Measurements from ENCODE around the gene EZH2.

Gene EZH2

GRCh38 chr7:148912758-148913541, 28.9 kb upstream of the EZH2 start:
- no peak for DNase-seq (ENCODE audit: low read depth)
- no peak overlapping the region for H3K4me3 ChIP-seq (replicated peaks; ENCODE audit: low read depth, low read length)
- no peak for TF ChIP-seq CTCF (IDR thresholded peaks at IDR 0.05; ENCODE audit: low read length, missing control alignments)

- no peak overlapping the region for H3K4me3 ChIP-seq (replicated peaks; ENCODE audit: low read depth, low read length)
- TF ChIP-seq CTCF (IDR thresholded peaks at IDR 0.05; ENCODE audit: low read length, missing control alignments), result no peak
- no peak for DNase-seq (ENCODE audit: low read depth)
Observed at GRCh38 chr7:148912151-148912550, 28.1 kb upstream of the EZH2 start.

- TF ChIP-seq CTCF (IDR thresholded peaks at IDR 0.05; ENCODE audit: low read length, missing control alignments), result no peak
- DNase-seq (ENCODE audit: low read depth), result no peak
- no peak overlapping the region for H3K4me3 ChIP-seq (replicated peaks; ENCODE audit: low read depth, low read length)
Observed at GRCh38 chr7:148911626-148912025, 27.5 kb upstream of the EZH2 start.

GRCh38 chr7:148909568-148909967, 25.5 kb upstream of the EZH2 start:
- H3K4me3 ChIP-seq (replicated peaks; ENCODE audit: low read depth, low read length), result no peak overlapping the region
- no peak for TF ChIP-seq CTCF (IDR thresholded peaks at IDR 0.05; ENCODE audit: low read length, missing control alignments)
- DNase-seq (ENCODE audit: low read depth), result no peak

GRCh38 chr7:148906707-148907498, 22.8 kb upstream of the EZH2 start:
- DNase-seq (ENCODE audit: low read depth), result no peak
- H3K4me3 ChIP-seq (replicated peaks; ENCODE audit: low read depth, low read length), result no peak overlapping the region
- TF ChIP-seq CTCF (IDR thresholded peaks at IDR 0.05; ENCODE audit: low read length, missing control alignments), result no peak

GRCh38 chr7:148905093-148905666, 21.1 kb upstream of the EZH2 start:
- no peak for TF ChIP-seq CTCF (IDR thresholded peaks at IDR 0.05; ENCODE audit: low read length, missing control alignments)
- H3K4me3 ChIP-seq (replicated peaks; ENCODE audit: low read depth, low read length), result no peak overlapping the region
- no peak for DNase-seq (ENCODE audit: low read depth)

Data from fibroblast of pulmonary artery (primary cell).